ENCODE results near the gene PPP1R9A.

PPP1R9A gene

GRCh38 chr7:95102662-95103061 is 195.3 kb downstream of the PPP1R9A start:
- DNase-seq = no peak

DNA sequence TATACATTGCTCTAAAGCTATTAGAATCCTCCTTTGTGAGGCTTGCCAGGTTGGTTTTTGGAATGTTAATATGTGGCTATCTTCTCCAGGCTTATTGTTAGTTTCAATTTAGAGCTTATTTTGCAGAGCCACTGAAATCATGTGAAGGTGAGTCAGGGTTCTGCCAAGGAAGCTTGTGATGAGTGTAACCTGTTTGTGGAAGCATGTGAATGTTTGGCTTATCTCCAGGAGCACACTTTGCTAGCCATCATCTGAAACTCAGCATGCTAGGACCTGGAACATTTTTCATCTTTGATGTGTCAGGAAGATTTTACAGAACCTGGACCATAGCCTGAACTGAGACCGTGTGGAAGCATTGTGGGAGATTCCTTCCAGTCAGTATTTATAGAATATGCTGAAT is 197.3 kb downstream of the PPP1R9A start:
- no peak for DNase-seq

GRCh38 chr7:95105627-95106026 is 198.2 kb downstream of the PPP1R9A start:
- no peak for DNase-seq

GRCh38 chr7:95106401-95106800 is 199.0 kb downstream of the PPP1R9A start:
- no peak for DNase-seq

GRCh38 chr7:95110707-95111106 is 203.3 kb downstream of the PPP1R9A start:
- DNase-seq = no peak

DNA sequence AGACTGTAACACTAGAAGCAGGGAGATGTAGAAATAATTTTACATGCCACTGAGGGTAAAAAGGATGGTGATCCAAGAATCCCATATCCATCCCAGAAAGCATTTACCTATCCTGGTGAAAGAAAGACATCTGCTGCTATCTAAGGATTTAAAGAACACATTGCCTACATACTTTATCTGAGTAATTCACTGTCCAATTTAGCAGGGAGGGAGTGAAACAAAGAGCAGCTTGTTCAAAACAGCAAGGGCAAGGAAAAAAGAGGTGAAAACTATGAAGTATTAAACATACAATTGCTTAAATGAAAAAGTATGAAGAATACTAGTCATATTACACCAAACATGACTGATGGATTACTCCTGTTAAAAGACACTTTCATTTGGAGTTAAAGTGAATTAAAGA is 206.2 kb downstream of the PPP1R9A start:
- DNase-seq = no peak

DNA sequence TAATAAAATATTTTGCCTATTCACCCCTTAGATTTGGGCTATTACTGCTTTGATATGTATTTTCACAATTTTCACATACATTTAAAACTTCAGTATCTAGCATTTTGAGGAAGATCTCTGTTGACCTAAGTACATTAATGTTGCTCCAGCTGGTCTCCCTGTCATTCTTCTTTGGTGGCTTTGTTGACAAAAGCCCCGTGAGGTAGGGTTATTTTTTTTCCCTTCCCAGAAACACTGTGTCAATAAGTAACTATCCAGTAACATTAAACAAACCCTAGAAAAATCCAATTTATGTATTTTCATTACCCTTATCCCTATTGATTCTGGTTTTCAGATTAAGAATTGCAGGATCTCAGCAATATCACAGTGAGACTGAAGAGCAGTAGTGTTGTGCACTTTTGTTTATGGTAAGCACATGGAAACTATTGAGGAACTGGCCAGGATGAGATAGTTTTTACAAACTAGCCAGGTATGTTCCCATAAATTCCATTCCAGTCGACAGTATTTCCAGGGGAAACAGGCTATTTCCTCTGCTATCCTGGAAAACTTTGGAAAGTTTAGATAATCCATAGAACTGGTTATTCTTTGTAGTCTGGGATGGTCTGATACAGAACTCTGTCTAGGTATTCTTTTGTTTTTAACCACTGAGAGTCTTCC is 218.8 kb downstream of the PPP1R9A start:
- no peak for DNase-seq

- DNase-seq = no peak
Measured at GRCh38 chr7:95132500-95132899, 225.1 kb downstream of the PPP1R9A start.

- DNase-seq = no peak
Measured at GRCh38 chr7:95139922-95140321, 232.5 kb downstream of the PPP1R9A start.

DNA sequence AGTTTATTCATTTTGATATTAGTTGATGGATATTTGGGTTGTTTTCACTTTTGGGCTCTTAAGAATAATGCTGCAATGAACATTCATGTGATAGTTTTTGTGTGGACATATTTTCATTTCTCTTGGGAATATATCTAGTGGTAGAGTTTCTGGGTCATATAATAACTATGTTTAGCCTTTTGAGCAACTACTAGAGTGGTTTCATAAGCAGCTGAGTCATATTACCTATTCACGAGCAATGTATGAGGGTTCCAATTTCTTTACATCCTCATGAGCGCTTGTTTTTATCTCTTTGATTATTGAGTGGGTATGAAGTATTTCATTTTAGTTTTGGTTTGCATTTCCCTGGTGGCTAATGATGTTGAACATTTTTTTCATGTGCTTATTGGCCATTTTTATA is 234.4 kb downstream of the PPP1R9A start:
- no peak for DNase-seq

- DNase-seq = no peak
Measured at GRCh38 chr7:95144256-95144655, 236.9 kb downstream of the PPP1R9A start.

- no peak for DNase-seq
Measured at GRCh38 chr7:95155965-95156364, 248.6 kb downstream of the PPP1R9A start.

DNA sequence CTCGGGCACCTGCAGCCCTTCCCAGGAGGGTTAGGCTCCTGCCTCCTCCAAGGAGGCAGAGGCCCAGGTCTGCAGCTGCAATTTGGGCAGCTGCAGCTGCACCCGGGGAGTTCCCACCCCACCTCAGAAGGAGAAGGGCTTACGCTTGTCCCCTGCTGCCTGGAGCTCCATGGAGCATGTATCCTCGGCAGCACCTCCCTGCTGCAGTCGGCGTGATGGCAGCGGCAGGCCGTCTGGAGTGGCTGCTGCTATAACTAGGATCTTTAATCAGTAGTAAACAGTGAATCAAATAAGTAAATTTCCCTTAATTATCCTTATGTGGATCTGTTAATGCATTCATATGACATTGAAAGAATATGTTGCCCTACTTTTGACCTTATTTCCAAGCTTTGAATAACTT is 250.0 kb downstream of the PPP1R9A start:
- DNase-seq = no peak

DNA sequence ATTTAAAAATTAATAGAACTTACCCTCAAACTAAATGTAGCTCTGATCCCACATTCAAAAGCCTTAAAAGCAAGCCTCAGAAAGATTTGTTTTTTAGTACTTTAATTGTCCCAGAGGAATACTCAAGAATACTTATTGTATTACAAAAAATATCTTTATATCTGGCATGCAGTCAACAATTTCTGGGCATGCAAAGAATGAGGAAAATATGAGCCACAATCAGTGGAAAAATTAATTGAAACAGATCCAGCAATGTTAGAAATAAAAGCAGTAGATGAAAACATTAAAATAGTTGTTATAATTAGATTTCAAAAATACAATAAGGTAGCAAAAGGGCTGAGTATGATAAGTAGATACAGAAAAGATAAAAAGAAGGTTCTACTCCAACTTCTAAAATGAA is 262.3 kb downstream of the PPP1R9A start:
- DNase-seq = no peak

DNA sequence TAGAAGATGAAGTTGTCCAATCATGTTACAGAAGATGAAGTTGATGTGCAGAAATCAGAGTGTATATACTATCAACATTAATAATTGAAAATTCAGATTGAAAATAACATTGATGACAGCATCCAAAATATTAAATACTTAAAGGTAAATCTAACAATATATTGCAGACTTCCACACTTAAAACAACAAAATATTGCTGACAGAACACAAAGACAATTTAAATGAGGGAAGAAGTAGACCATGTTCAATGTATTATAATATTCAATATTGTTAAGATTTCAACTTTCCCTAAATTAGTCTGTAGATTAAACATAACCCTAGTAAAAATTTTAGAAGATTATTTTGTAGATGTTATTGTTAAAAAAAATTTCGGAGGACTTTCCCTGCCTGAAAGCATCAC is 265.0 kb downstream of the PPP1R9A start:
- DNase-seq = no peak

DNA sequence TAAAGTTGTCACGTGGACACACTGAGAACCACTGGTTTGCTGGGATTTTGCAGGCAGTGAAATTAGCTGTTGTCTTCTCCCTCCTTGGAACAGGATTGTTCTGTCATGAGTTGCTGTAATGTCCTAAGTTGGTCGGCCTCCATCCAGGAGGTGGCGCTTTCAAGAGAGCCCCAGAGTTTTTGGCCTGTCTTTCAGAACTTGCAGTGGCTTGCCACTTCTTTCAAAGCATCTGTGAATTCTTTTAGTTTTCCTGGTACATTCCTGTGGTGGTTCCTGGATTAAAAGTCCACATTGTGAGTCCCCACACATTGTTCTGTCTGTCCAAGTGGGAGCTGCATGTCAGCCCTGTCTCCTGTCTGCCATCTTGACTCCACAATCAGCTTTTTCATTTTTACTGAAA is 283.1 kb downstream of the PPP1R9A start:
- DNase-seq = no peak

- DNase-seq = no peak
Measured at GRCh38 chr7:95191795-95192194, 284.4 kb downstream of the PPP1R9A start.

DNA sequence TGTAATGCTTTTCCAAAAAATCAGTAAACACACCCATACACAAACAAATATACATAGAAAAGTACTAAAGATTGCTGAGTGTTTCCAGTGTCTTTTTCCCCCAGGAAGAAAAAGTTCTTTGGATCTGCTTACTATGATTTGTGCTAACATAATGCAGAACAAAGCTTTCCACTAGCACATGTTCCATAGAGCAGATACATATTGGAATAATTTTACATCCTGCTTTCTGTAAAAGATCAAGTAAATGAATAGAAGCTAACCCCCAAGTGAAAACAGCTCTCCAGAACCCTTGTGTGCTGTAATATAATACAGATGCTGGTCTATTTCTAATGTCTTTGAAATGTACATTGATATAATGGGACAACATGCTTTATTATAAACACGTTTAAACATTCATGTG is 291.5 kb downstream of the PPP1R9A start:
- no peak for DNase-seq

GRCh38 chr7:95199779-95200558 is 292.6 kb downstream of the PPP1R9A start:
- DNase-seq = no peak

GRCh38 chr7:95200741-95201140 is 293.3 kb downstream of the PPP1R9A start:
- no peak for DNase-seq

- DNase-seq = no peak
Measured at GRCh38 chr7:95201727-95202126, 294.3 kb downstream of the PPP1R9A start.

DNA sequence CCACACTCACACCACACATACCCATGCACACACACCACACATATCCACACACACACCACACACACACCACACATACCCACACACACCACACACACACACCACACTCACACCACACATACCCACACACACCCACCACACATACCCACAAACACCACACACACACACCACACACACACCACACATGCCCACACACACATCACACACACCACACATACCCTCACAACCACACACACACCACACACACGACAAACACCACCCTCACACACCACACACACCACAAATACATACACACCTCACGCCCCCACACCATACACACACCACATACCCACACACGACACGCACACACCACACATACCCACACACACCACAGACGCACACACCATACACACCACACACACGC is 297.2 kb downstream of the PPP1R9A start:
- no peak for DNase-seq

DNA sequence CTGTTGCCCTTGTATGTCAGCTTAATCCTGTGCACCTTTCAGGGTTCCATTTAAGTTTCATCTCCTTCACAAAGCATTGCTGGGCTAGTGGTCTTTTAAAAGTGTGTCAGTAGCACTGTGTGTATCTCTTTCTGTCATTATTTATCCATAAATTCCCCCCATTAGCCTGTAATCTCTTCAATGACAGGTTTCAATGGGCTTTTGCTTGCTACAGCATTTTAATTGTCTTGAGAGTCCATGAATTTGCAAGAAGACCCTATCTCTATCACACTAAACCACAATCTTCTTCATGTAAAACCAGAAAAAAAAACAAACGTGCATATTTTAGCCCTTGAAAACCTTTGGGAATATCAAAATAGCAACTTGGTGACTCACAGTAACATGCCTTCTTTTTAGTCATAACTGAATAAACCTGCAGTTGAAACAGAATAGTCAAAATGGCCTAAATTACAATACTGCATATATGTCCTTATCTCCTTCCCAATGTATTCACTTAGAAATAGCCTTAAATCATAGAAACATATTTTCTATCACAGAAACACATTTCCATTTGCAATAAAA is 298.4 kb downstream of the PPP1R9A start:
- no peak for DNase-seq

GRCh38 chr7:95209276-95209675 is 301.9 kb downstream of the PPP1R9A start:
- DNase-seq = no peak
